ENCODE measurements around the gene FHOD1. TPM values are rescaled to one million over a fixed set of nuclear protein-coding genes. Genes with fewer than 3 reads are reported as not detected.

FHOD1 gene
- polyA plus RNA-seq, 1 of the 3 experiments (the other 2 are of a cell fraction): 70.9 TPM

DNA sequence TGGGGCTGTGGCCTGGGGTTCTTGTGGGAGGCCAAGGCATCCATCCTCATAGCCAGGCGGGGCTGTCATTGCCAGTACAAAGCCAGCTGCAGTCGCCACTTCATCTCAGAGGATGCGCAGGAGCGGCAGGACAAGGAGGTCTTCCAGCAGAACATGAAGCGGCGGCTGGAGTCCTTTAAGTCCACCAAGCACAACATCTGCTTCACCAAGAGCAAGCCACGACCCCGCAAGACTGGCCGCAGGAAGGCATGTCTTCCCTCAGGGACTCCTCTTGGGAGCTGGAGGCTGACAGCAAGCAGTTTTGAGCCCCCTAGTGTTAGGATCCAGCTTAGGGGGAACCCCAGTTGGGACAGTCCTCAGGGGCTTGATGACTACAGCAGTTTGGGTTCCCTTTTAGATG lies 17.0 kb upstream of the FHOD1 start:
- Histone ChIP-seq H3K79me2 (ENCODE audit: insufficient read depth) (no peaks in the 10 kb centered on the region), H3K36me3 (replicated peaks in 1 of 2; ENCODE audit: control insufficient read depth in 1 of 2, insufficient read depth in 2 of 2, low read length in 1 of 2) (no peaks in the 10 kb centered on the region), H2AFZ (ENCODE audit: low read depth) (no peak overlapping the region), H3K27me3 (ENCODE audit: insufficient read depth) (no peaks in the 10 kb centered on the region), H3K4me3 (ENCODE audit: low read depth in 2 of 2, low read length in 1 of 2) (no peak overlapping the region), H3K9ac (no peak overlapping the region), H4K20me1 (ENCODE audit: insufficient read depth) (no peaks in the 10 kb centered on the region), H3K4me2 (no peak overlapping the region), H3K9me2 (no peaks in the 10 kb centered on the region), H3F3A (replicated peaks; ENCODE audit: insufficient read depth) (peaks cover 17% of the 10 kb centered on the region), H3K27ac (ENCODE audit: low read depth in 2 of 2, low read length in 1 of 2) (no peak overlapping the region), H3K4me1 (ENCODE audit: control insufficient read depth in 1 of 2, insufficient read depth in 2 of 2, low read depth in 1 of 2, low read length in 1 of 2) (peaks cover 7 to 8% of the 10 kb centered on the region in 2 experiments; a peak in 2 of 4 replicates), H3K9me3 (no peaks in the 10 kb centered on the region)
- no peak for TF ChIP-seq PBX3 (IDR thresholded peaks at IDR 0.05)
- TF ChIP-seq, protein P1, sequence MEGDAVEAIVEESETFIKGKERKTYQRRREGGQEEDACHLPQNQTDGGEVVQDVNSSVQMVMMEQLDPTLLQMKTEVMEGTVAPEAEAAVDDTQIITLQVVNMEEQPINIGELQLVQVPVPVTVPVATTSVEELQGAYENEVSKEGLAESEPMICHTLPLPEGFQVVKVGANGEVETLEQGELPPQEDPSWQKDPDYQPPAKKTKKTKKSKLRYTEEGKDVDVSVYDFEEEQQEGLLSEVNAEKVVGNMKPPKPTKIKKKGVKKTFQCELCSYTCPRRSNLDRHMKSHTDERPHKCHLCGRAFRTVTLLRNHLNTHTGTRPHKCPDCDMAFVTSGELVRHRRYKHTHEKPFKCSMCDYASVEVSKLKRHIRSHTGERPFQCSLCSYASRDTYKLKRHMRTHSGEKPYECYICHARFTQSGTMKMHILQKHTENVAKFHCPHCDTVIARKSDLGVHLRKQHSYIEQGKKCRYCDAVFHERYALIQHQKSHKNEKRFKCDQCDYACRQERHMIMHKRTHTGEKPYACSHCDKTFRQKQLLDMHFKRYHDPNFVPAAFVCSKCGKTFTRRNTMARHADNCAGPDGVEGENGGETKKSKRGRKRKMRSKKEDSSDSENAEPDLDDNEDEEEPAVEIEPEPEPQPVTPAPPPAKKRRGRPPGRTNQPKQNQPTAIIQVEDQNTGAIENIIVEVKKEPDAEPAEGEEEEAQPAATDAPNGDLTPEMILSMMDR (IDR thresholded peaks at IDR 0.05): peak; percentile 24; the same call in 1 of the 2 replicates
- ChIA-PET CTCF (interaction anchor here (0.5 to 2.2 kb wide), 5 partner anchors 15 to 109 kb away, joined by 3 to 12 read pairs (median 4); partner anchors contain the start of gene PLEKHG4), POLR2A (interaction anchor here (0.6 kb wide), 1 partner anchor 98 kb away, joined by 3 read pairs; no protein-coding TSS in a partner anchor)
- 96% methylated on average over 6 of the region's 9 CpGs for WGBS (ENCODE audit: low lambda C conversion rate)
- DNase-seq: no peak

DNA sequence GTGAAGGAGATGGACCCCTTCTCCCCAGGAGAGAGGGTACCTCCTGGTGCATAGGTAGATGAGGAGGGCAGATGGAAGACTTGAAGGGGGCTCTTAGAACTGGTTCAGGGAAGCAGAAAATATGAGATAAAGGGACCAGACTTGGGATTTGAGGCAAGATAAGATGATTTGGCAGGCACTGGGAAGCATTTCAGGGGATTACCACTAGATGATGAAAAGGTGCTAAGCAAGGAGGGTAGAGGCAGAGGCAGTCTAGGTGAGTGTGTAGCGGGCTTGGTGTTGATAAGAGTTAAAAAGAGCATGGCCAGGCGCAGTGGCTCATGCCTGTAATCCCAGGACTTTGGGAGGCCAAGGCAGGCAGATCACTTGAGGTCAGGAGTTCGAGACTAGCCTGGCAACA lies 15.9 kb upstream of the FHOD1 start:
- 80% methylated on average over 3 of the region's 3 CpGs for WGBS (ENCODE audit: low lambda C conversion rate)
- POLR2A ChIA-PET: no interaction called here
- H3K79me2 ChIP-seq (ENCODE audit: insufficient read depth): no peaks in the 10 kb centered on the region

More for the DNA sequence above, 15.9 kb upstream of the FHOD1 start:
- H3K9me3 ChIP-seq: no peaks in the 10 kb centered on the region
- no peaks in the 10 kb centered on the region for H4K20me1 ChIP-seq (ENCODE audit: insufficient read depth)
- peaks cover 0 to 8% of the 10 kb centered on the region in 2 experiments; a peak in 1 of 4 replicates for H3K4me1 ChIP-seq (ENCODE audit: control insufficient read depth in 1 of 2, insufficient read depth in 2 of 2, low read depth in 1 of 2, low read length in 1 of 2)
- no peak overlapping the region for H2AFZ ChIP-seq (ENCODE audit: low read depth)
- peaks cover 10% of the 10 kb centered on the region for H3F3A ChIP-seq (replicated peaks; ENCODE audit: insufficient read depth)
- no peaks in the 10 kb centered on the region for H3K9me2 ChIP-seq
- no peak overlapping the region for H3K4me3 ChIP-seq (ENCODE audit: low read depth in 2 of 2, low read length in 1 of 2)
- H3K27me3 ChIP-seq (ENCODE audit: insufficient read depth): no peaks in the 10 kb centered on the region
- no peak overlapping the region for H3K9ac ChIP-seq
- H3K4me2 ChIP-seq: no peak overlapping the region
- H3K36me3 ChIP-seq (replicated peaks in 1 of 2; ENCODE audit: control insufficient read depth in 1 of 2, insufficient read depth in 2 of 2, low read length in 1 of 2): no peaks in the 10 kb centered on the region
- H3K27ac ChIP-seq (ENCODE audit: low read depth in 2 of 2, low read length in 1 of 2): no peak overlapping the region
- DNase-seq: no peak
- TF ChIP-seq NRF1 (IDR thresholded peaks at IDR 0.05; ENCODE audit: low read depth, low read length): no peak
- TF ChIP-seq CHD2 (IDR thresholded peaks at IDR 0.05; ENCODE audit: low read length, partially characterized antibody): no peak
- TF ChIP-seq, protein P1 (IDR thresholded peaks at IDR 0.05): no peak
- TF ChIP-seq EZH2phosphoT487 (IDR thresholded peaks at IDR 0.05; ENCODE audit: borderline replicate concordance, low read depth): no peak
- no peak for TF ChIP-seq SIN3A (IDR thresholded peaks at IDR 0.05; ENCODE audit: borderline replicate concordance, low read depth, low read length)
- TF ChIP-seq RAD21 (IDR thresholded peaks at IDR 0.05; ENCODE audit: low read length): no peak
- TF ChIP-seq NFIC (IDR thresholded peaks at IDR 0.05; ENCODE audit: borderline replicate concordance): no peak
- TF ChIP-seq TAF1 (IDR thresholded peaks at IDR 0.05; ENCODE audit: borderline replicate concordance, low read depth, low read length): no peak
- TF ChIP-seq, protein P2, sequence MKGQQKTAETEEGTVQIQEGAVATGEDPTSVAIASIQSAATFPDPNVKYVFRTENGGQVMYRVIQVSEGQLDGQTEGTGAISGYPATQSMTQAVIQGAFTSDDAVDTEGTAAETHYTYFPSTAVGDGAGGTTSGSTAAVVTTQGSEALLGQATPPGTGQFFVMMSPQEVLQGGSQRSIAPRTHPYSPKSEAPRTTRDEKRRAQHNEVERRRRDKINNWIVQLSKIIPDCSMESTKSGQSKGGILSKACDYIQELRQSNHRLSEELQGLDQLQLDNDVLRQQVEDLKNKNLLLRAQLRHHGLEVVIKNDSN (IDR thresholded peaks at IDR 0.05; ENCODE audit: borderline replicate concordance, low read depth): no peak
- no peak for TF ChIP-seq POLR2AphosphoS5 (IDR thresholded peaks at IDR 0.05; ENCODE audit: low read depth, low read length)
- TF ChIP-seq JUND (IDR thresholded peaks at IDR 0.05): no peak
- no peak for TF ChIP-seq USF2 (IDR thresholded peaks at IDR 0.05; ENCODE audit: borderline replicate concordance, low read depth, low read length)
- no peak for TF ChIP-seq GATA2 (CRISPR knock-in tag; IDR thresholded peaks at IDR 0.05)
- CTCF ChIA-PET: interaction anchor here (1.4 to 2.2 kb wide), 2 partner anchors 16 to 22 kb away, joined by 7 to 12 read pairs; partner anchors contain the start of gene PLEKHG4
